Transverse colon (tissue), 4 donors: ENCODE results near the gene KLF13.

Experiments
- EP300 ChIP-seq: sonication (generic); formaldehyde crosslinking; IDR thresholded peaks from one replicate; pipeline ENCODE4 v1.6.1; 2017; ENCODE audit warnings: antibody characterized with exemption, low read depth
- POLR2A ChIP-seq: fragments of 450-650 bp; IDR thresholded peaks from one replicate; pipeline ENCODE4 v1.6.1; 2016; ENCODE audit warnings: antibody characterized with exemption, mild to moderate bottlenecking, moderate library complexity
- POLR2AphosphoS5 ChIP-seq, 3 donors: sonication (generic); formaldehyde crosslinking; IDR thresholded peaks; one replicate each; pipeline ENCODE4 v1.6.1; 2016; ENCODE audit warnings: antibody characterized with exemption in 3 of 3
- TF ChIP-seq, protein P1 (sequence below), 5 experiments: fragments of 200-600 bp in 3 of 5; fragments of 450-650 bp in 2 of 5; sonication (generic) in 3 of 5; IDR thresholded peaks; 1 replicate in 2 of 5; 2 replicates in 3 of 5; pipeline ENCODE4 v1.5.1; 2016 to 2017; ENCODE audit warnings: antibody characterized with exemption in 5 of 5, inconsistent platforms in 3 of 5, mild to moderate bottlenecking in 2 of 5, moderate library complexity in 1 of 5

DNA sequence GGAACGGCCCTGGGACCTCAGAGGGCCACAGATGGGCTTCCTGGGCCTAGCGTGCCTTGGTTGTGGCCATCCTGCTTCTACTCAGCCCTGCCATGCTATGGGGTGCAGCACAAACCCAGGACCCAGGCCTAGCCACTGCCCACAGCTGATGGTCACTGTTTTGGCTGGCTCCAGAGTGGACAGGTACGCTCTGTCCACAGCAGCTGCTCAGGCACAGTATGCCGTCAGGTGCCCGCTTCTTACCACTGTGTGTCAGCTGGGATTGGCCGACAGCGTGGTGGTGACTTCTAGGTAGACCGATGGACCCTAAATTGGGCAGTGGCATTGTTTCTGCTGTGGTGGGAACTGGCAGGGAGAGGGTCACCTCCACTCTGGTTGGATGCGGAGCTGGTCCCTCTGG lies 47.3 kb downstream of the KLF13 start:
- TF ChIP-seq, protein P1, sequence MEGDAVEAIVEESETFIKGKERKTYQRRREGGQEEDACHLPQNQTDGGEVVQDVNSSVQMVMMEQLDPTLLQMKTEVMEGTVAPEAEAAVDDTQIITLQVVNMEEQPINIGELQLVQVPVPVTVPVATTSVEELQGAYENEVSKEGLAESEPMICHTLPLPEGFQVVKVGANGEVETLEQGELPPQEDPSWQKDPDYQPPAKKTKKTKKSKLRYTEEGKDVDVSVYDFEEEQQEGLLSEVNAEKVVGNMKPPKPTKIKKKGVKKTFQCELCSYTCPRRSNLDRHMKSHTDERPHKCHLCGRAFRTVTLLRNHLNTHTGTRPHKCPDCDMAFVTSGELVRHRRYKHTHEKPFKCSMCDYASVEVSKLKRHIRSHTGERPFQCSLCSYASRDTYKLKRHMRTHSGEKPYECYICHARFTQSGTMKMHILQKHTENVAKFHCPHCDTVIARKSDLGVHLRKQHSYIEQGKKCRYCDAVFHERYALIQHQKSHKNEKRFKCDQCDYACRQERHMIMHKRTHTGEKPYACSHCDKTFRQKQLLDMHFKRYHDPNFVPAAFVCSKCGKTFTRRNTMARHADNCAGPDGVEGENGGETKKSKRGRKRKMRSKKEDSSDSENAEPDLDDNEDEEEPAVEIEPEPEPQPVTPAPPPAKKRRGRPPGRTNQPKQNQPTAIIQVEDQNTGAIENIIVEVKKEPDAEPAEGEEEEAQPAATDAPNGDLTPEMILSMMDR (IDR thresholded peaks at IDR 0.05), result no peak
- TF ChIP-seq EP300 (no peak), POLR2A (no peak), POLR2AphosphoS5 (IDR thresholded peaks at IDR 0.05) (no peak)
